Ascending aorta (tissue), 2 donors: ENCODE measurements around the gene LSM10. TPM values are rescaled to one million over a fixed set of nuclear protein-coding genes. Genes with fewer than 3 reads are reported as not detected.
A peak's percentile ranks its signal among the peaks of the same experiment; 100 is the strongest.

Experiments used
- DNase-seq, 2 donors: peaks; one replicate each; pipeline ENCODE4 v3.0.0-alpha.2; 2019; ENCODE audit warnings: low spot score in 2 of 2
- H3K27ac ChIP-seq, 2 donors: fragments of 200-600 bp; sonication (generic); one replicate each; pipeline ENCODE4 v1.5.1; 2016 to 2017; ENCODE audit warnings: mild to moderate bottlenecking in 1 of 2
- H3K27me3 ChIP-seq: fragments of 200-600 bp; sonication (generic); one replicate; pipeline ENCODE4 v1.5.1; 2017
- H3K36me3 ChIP-seq, 2 donors: fragments of 200-600 bp; sonication (generic); one replicate each; pipeline ENCODE4 v1.5.1; 2016
- H3K4me1 ChIP-seq, 2 donors: fragments of 200-600 bp; sonication (generic); one replicate each; pipeline ENCODE4 v1.5.1; 2016 to 2017; ENCODE audit warnings: mild to moderate bottlenecking in 1 of 2
- H3K4me3 ChIP-seq, 2 donors: fragments of 200-600 bp; sonication (generic); one replicate each; pipeline ENCODE4 v1.5.1; 2016 to 2017; ENCODE audit warnings: mild to moderate bottlenecking in 1 of 2
- H3K9me3 ChIP-seq, 2 donors: fragments of 200-600 bp; sonication (generic); one replicate each; pipeline ENCODE4 v1.5.1; 2016
- CTCF ChIP-seq, 3 experiments: fragments of 200-600 bp in 2 of 3; fragments of 450-650 bp in 1 of 3; sonication (generic) in 2 of 3; IDR thresholded peaks; one replicate each; pipeline ENCODE4 v1.5.1; 2016 to 2019; ENCODE audit warnings: antibody characterized with exemption in 3 of 3, mild to moderate bottlenecking in 1 of 3, moderate library complexity in 1 of 3
- intact Hi-C: fragments of 100-400 bp; cut with DNase I; formaldehyde crosslinking; loops from one replicate; pipeline ENCODE4 v1.15.1; 2023
- total RNA-seq: library from RNA; depleted of rRNA; stranded (reverse); fragments of >200 nt; gene quantifications from one replicate; pipeline ENCODE4 v1.1.0, GENCODE V29; 2016

The LSM10 gene
- total RNA-seq, 1 donor from 2014 or later = 9.8 TPM

GRCh38 chr1:36367066-36367465 lies 30.6 kb downstream of the LSM10 start:
- Histone ChIP-seq H3K27me3 (no peaks in the 10 kb centered on the region), H3K4me1 (peaks cover 4 to 15% of the 10 kb centered on the region in 2 donors), H3K9me3 (no peaks in the 10 kb centered on the region), H3K27ac (peak overlapping the region in 1 of 2 donors; percentile 7), H3K4me3 (no peak overlapping the region), H3K36me3 (peaks cover 10 to 11% of the 10 kb centered on the region in 2 donors)
- intact Hi-C loops = no loop called here
- DNase-seq = no peak
- TF ChIP-seq CTCF (IDR thresholded peaks at IDR 0.05) = no peak

GRCh38 chr1:36366091-36366661 lies 31.5 kb downstream of the LSM10 start:
- H3K4me1 ChIP-seq = peaks cover 0 to 9% of the 10 kb centered on the region in 2 donors
- peaks cover 12 to 14% of the 10 kb centered on the region in 2 donors for H3K36me3 ChIP-seq
- peak overlapping the region in 1 of 2 donors; percentile 7 for H3K27ac ChIP-seq
- DNase-seq = no peak
- TF ChIP-seq CTCF (IDR thresholded peaks at IDR 0.05) = no peak
- H3K27me3 ChIP-seq = no peaks in the 10 kb centered on the region
- H3K4me3 ChIP-seq = no peak overlapping the region
- no peaks in the 10 kb centered on the region for H3K9me3 ChIP-seq
- intact Hi-C loops = no loop called here

GRCh38 chr1:36365381-36365780 lies 32.3 kb downstream of the LSM10 start:
- H3K27me3 ChIP-seq = no peaks in the 10 kb centered on the region
- no peak overlapping the region for H3K4me3 ChIP-seq
- H3K36me3 ChIP-seq = peaks cover 12 to 14% of the 10 kb centered on the region in 2 donors
- intact Hi-C loops = no loop called here
- no peak overlapping the region for H3K27ac ChIP-seq
- TF ChIP-seq CTCF (IDR thresholded peaks at IDR 0.05) = no peak
- H3K4me1 ChIP-seq = peaks cover 0 to 9% of the 10 kb centered on the region in 2 donors
- H3K9me3 ChIP-seq = no peaks in the 10 kb centered on the region
- DNase-seq = no peak

- no peak overlapping the region for H3K4me3 ChIP-seq
- no peak for TF ChIP-seq CTCF (IDR thresholded peaks at IDR 0.05)
- no peaks in the 10 kb centered on the region for H3K4me1 ChIP-seq
- H3K27me3 ChIP-seq = no peaks in the 10 kb centered on the region
- H3K36me3 ChIP-seq = peaks cover 33 to 45% of the 10 kb centered on the region in 2 donors
- H3K9me3 ChIP-seq = no peaks in the 10 kb centered on the region
- peak overlapping the region in 1 of 2 donors; percentile 24 for H3K27ac ChIP-seq
- DNase-seq = no peak
- intact Hi-C loops = no loop called here
Measured at GRCh38 chr1:36359911-36360550, 37.7 kb downstream of the LSM10 start.

- Histone ChIP-seq H3K36me3 (peaks cover 40 to 51% of the 10 kb centered on the region in 2 donors), H3K27ac (peak overlapping the region in 1 of 2 donors; percentile 24), H3K4me1 (no peaks in the 10 kb centered on the region), H3K27me3 (no peaks in the 10 kb centered on the region), H3K4me3 (no peak overlapping the region), H3K9me3 (no peaks in the 10 kb centered on the region)
- DNase-seq = no peak
- TF ChIP-seq CTCF (IDR thresholded peaks at IDR 0.05) = no peak
- intact Hi-C loops = no loop called here
Measured at GRCh38 chr1:36359383-36359782, 38.3 kb downstream of the LSM10 start.
